IPS-11a (cell line): ENCODE results near the gene CTAGE1.

ENCODE experiments used
- H3K4me3 ChIP-seq: one replicate; pipeline ENCODE4 v1.5.1; 2013; ENCODE audit warnings: low read depth, low read length, control low read depth

The CTAGE1 gene

GRCh38 chr18:22391407-22392345, 26.0 kb downstream of the CTAGE1 start:
- no peak overlapping the region for H3K4me3 ChIP-seq

GRCh38 chr18:22387787-22388186, 29.9 kb downstream of the CTAGE1 start:
- H3K4me3 ChIP-seq, result no peak overlapping the region

- H3K4me3 ChIP-seq, result no peak overlapping the region
Measured at GRCh38 chr18:22387364-22387763, 30.4 kb downstream of the CTAGE1 start.

- no peak overlapping the region for H3K4me3 ChIP-seq
Measured at GRCh38 chr18:22385718-22386117, 32.0 kb downstream of the CTAGE1 start.

- no peak overlapping the region for H3K4me3 ChIP-seq
Measured at GRCh38 chr18:22378672-22379282, 38.9 kb downstream of the CTAGE1 start.

GRCh38 chr18:22377769-22378168, 39.9 kb downstream of the CTAGE1 start:
- H3K4me3 ChIP-seq, result no peak overlapping the region

- H3K4me3 ChIP-seq, result no peak overlapping the region
Measured at GRCh38 chr18:22370414-22370813, 47.3 kb downstream of the CTAGE1 start.

- H3K4me3 ChIP-seq, result no peak overlapping the region
Measured at GRCh38 chr18:22368021-22368420, 49.7 kb downstream of the CTAGE1 start.

GRCh38 chr18:22367303-22367702, 50.4 kb downstream of the CTAGE1 start:
- H3K4me3 ChIP-seq, result no peak overlapping the region

GRCh38 chr18:22363867-22364463, 53.8 kb downstream of the CTAGE1 start:
- no peak overlapping the region for H3K4me3 ChIP-seq
